Stimulated activated CD8-positive, alpha-beta memory T cell treated with anti-CD3 and anti-CD28 coated beads, Interleukin-7, amount 100 ng/mL, for 24 hours (primary cell): Measurements from ENCODE around the gene PKD1.

Experiments
- DNase-seq: peaks from one replicate; pipeline ENCODE4 v3.0.0-alpha.2; 2020; ENCODE audit warnings: low read depth

The PKD1 gene

DNA sequence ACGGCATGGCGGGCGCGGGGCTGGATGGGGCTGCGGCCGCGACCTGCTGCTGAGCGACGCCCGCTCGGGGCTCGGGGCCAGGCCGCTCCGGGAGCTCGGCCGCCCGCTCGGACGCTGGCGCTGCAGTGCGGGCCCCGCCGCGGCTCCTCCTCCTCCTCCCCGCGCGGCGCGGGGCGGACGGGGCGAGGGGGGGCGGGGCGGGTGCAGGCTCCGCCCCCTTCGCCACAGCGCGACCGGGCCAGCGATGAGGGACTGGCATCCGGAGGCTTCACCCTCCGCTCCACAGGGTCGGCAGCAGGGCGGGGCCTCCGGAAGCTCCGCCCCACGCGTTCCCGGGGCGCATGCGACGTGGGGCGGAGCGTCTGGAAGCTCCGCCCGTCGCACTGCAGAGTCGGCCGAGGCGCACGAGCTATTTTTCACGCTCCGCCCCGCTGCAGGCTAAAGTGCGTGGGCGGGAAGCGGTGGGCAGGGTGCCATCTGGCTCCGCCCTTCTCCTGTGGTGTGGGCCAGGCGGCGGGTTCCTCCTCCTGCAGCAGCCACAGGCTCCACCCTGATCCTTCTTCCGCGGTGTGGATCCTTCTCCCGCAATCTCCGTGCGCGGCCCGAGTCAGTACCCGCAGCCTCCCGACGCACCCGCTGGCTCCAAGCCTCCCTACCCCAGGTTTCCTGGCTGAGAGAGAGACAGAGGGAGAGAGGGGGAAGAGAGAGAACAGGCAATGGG lies at the start of gene PKD1:
Gene PKD1, minus strand, starts transcription at position 129 of the 721 bp plus-strand sequence. CDS start 209 bp downstream, outside the sequence.
- DNase-seq = peak; percentile 95

DNA sequence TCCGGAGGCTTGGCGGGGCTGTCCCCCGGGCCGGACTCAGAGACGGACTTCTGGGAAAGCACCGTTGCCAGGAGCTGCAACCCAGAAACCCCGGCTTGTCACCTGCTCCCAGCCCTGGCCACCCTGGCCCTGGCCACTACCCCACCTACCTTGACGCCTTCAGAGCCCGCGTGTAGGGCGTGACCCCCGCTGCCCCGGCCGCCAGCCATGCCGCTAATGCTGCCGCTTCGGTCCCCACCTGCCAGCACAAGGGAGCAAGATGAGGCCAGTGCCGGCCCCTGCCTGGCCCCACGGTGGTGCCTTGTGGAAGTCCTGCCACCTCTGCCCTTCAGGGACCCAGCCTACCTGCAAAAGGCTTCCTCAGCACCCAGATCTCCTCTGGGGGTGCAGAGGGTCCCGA lies 49.3 kb upstream of the PKD1 start:
- DNase-seq = no peak

DNA sequence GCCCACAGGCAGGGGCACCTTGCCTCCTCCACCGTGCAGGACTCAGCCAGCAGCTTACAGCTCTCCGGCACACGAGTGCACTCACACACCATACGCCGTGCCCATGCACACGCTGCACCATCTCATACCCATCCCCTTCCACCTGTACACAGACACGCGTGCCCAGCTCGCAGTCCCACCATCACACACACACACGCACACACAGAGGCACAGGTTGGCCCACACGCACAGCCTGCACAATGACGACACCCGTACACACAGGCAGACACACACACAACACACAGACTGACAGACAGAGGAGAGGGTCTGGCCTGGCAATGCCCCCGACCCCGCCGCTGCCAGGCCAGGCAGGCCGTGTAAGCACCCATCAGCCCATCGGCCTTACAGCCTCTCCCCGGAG lies 48.6 kb upstream of the PKD1 start:
- no peak for DNase-seq

DNA sequence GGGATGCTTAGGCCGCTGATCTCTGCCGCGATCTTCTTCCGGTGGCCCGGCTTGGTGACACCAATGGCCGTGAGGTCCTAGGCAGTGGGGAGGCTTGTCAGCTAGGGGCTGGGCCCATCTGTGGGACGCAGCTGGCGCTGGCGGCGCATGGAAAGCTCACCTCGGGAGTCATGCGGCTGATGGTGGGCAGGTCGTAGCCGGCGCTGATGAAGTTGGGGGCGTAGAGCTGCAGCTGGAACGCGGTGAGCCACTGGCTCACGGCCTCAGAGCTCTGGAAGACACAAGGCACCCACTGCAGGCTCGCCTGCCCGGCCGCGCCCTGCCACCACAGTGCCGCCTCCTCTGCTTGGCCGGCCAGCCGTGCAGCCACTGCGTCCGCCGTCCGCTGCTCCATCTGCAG lies 48.0 kb upstream of the PKD1 start:
- DNase-seq = no peak

DNA sequence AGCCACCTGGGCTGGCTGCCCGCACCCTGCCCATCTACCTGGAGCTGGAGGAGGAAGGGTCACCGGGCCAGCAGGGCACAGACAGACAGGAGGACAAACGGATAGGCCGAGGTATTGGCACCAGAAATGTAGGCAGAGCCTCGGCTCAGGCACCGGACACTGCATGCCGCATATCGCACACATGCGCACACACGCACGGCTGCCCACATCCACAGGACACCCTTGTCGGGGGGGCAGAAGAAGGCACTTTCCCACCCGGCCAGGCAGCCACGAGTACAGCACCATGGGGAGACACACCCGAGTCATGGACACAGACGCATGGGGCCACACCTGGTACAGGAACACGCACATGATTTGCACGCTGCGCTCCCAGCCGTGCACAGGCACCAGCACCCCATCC lies 46.3 kb upstream of the PKD1 start:
- no peak for DNase-seq

DNA sequence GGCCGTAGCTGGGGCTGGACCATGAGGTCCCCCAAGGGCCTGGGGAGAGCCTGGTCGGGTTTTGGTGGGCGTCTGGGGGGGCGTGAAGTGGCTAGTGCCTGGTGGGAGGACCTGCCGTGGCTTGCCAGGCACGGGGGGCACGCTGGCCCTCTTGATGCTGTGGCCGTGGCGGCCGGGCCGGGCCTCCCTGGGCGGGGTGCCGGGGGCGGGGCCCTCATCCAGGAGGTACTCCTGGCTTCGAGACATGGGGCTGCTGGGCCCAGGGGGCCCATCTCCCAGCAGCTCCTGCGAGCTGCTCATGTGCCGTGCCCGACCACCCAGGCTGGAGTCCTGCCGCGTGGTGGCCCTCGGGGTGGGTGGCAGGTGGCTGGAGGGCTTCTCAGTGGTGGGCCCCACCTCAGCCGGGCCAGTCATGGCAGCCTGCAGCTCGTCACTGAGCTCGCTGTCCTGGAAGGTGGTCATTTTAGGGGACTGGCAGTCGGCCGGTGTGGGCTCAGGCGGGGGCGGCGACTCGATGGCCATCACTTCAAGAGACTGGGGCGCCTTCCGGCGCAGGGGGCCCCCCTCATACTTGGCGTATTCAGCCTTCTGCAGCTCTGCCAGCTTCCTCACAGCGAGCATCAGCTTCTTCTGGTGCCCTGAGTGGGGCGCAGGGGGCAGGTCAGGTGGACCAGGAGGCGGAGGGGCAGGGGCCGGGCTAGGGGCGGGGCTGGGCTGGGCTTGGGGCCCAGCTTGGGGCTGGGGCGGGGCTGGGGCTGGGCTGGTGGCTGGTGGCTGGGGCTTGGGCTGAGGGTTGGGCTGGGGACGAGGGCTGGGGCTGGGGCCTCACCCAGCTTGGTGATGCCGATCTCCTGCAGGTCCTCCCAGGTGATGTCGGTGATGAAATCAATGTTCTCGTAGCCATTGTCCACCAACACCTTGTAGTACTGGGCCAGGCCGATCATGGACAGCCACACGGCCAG lies 45.5 kb upstream of the PKD1 start:
- DNase-seq = no peak

DNA sequence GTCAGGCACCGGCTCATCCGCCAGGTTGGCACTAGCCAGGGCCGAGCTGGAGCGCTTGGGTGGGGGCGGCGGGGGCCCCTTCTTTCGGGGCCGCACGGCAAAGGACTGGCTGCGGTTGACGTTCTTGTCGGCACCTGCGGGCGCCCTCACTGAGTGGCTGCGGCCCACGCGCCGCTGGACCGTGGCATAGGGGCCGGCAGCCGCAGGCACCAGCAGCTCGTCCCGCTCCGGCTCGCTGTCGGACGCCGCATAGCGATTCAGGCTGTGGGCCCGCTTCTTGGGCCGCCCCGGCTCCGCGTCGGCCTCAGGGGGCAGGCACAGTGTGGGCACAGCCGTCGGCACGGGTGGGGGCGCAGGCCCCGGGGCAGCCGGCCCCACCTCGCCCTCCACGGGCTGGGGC lies 44.8 kb upstream of the PKD1 start:
- DNase-seq = no peak

DNA sequence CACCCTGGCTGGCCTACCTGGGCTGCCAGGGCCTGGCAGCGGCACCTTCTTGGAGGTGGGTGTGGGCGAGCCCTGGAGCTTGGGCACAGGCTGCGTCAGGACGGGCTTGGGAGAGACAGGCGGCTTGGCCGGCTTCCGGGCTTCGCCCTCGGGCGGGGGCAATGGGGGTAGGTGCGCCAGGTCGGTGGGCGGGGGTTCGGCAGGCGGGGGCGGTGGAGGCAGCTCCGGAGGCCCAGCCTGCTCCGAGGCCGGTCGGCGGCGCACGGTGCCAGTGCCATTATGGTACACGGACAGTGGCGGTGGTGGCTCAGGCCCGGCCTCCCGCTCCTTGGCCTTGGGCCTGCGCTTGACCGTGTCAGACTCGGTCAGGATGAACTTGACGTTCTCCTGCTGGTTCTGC lies 43.9 kb upstream of the PKD1 start:
- DNase-seq = no peak

DNA sequence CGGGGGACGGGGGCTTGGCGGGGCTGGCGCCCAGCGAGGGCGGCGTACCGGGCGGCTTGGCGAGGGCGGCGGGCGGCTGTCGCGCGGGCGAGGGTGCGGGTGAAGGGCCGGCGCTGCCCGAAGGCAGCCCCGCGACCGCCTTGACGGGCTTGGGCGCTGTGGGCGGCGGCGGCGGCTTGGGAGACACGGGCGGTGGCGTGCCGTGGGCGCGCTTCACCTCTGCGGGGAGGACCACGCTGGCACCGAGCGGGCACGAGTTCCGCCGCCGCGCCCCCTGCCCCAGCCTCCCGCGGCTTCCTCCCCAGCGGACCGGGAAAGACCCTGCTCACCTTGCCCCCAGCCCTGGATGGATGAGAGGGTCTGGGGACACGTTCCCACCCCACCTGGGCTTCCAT lies 43.4 kb upstream of the PKD1 start:
- DNase-seq = no peak

DNA sequence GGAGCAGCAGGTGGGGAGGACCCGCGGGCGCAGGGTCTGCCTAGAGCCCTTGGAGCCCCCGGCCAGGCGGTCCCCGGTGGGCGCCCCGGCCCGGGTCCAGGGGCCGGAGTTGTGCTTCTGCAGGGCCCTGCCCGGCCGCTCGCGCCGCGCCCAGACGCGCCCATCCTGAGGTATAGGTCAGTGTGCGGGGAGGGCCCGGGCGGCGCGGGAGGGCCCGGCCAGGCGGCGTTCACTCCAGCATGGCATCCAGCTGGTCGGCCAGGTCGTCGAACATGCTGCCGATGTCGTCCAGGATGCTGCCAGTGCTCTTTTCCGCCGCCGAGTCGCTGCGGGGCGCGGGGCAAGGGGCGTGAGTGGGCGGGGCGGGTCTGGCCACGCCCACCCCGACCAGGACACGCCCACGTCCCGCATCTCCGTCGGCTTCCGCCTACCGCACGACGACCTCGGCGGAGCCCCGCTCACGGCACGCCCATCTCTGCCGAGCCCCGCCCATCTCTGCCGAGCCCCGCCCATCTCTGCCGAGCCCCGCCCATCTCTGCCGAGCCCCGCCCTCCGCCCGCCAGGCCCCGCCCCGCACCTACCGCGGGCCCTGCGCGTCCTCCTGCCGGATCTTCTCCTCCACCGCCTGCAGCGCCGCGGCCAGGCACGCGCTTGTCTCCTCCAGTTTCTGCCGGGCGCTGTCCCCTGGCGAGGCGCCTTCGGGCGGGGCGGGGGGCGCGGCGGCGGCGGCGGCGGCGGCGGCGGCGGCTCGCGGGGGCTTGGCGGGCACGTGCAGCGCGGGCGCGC lies 42.8 kb upstream of the PKD1 start:
- no peak for DNase-seq

DNA sequence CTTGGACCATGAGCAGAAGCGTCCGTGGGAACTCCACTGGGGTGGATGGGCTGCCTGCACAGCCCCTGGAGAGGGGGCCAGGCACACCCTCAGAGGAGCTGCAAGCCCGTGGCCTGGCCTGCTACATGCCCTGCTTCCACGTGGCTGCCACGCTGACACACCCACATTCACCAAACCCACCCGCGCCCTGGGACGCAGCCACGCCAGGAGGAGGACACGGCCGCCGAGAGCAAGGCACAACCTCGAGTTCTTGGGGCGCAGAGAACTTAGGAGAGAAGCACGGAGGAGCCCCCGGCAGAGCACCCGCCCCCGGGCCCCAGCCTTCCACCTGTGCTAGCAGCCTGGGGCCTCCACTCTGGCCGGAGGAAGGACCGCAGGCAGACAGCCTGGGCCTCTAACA lies 41.9 kb upstream of the PKD1 start:
- DNase-seq = no peak

DNA sequence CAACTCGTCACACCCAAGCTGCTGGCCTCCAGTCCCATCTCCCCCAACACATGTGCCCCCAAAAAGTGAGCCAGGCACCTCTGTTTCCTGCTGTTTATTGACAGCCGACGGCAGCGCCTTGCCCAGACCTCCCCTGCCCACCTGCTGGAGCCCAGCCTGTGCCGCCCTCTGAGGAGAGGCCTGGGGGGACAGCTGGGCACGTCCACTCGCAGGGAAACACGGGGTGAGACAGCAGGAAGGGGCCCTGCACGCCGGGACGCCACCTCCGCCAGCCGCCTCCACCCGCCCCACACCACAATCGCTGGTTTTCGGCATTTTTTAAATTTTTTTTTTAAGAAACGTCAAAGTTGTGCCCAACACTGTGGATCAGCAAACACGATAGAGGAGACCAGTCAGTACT lies 41.4 kb upstream of the PKD1 start:
- no peak for DNase-seq

DNA sequence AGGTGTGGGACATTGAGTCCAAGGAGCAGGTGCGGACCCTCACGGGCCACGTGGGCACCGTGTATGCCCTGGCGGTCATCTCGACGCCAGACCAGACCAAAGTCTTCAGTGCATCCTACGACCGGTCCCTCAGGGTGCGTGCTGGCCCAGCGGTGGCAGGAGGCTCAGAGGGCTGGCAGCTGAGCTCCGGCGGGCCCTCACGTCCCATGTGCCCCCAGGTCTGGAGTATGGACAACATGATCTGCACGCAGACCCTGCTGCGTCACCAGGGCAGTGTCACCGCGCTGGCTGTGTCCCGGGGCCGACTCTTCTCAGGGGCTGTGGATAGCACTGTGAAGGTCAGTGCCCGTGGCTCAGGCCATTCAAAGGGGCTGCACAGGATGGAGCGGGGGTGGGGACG lies 40.3 kb upstream of the PKD1 start:
- no peak for DNase-seq

DNA sequence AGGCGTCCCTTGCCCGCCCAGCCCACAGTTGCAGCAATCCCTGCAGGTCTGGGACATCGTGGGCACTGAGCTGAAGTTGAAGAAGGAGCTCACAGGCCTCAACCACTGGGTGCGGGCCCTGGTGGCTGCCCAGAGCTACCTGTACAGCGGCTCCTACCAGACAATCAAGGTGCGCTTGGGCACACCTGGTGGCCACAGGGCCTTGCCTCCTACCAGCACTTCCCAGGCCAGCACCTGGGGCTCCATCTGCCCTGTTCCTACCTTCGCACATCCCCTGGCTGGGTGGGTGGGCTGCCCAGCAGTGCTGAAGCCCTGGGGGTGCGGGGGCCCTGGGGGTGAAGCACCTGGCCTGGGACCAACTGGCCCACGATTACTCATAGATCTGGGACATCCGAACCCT lies 39.8 kb upstream of the PKD1 start:
- no peak for DNase-seq

DNA sequence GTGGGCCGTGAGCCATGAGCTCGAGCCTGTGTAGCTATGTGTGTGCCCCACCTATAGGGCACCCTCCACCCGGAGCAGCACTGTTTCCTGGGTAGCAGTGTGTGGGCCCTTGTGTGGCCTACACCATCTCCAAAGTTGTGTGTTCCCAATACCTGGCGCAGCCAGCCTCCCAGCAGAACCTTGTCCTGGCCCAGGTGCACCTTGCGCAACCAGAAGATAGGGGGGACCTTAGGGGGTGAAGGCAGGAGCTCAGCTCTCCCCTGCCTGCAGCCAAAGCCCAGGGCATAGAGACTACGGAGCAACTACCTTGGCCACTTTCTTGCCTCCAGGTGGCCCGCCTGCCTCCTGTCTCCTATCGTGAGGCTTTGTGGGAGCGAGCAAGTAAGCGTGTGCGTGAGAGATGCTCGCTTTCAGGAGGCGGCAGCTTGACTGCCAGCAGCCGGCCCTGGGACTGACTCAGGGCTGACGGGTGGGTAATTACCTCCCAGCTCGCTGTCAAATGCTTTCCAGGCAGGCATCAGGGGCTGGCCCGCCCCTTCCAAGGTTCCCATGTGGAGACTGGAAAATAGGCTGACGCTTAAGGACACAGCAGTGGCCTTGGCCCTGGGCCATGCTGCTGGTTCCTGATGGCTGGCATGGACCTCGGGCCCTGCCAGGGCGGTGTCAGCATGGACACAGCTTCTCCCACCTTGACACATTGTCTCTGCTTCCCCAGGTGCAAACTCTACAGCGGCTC lies 38.9 kb upstream of the PKD1 start:
- no peak for DNase-seq

DNA sequence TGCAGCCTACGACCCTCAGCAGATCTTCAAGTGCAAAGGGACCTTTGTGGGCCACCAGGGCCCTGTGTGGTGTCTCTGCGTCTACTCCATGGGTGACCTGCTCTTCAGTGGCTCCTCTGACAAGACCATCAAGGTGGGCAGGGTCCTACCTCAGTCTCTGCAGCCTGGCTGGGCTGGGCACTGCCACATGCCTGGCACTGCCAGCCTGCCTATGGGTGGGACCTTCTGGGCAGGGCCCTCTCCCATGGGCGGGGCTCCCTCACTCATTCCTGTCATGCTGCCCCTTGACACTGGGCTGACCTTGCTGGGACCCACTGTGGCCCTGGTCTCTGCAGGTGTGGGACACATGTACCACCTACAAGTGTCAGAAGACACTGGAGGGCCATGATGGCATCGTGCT lies 38.2 kb upstream of the PKD1 start:
- DNase-seq = no peak

DNA sequence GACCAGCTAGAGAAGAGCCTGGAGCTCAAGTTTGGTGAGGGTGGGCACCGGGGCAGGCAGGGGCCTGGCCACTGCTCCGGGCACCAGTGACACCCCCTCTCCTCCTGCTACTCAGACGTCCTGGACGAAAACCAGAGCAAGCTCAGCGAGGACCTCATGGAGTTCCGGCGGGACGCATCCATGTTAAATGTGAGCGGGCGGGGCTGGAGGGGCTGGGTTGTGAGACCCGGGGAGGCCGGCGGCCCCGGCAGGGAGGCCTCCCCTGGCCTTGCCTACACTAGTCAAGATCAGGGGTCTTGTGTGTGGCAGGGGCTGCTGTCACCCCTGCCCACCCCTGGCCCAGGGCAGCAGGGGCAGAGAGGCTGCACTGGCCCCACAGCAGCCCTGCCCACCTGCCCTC lies 37.7 kb upstream of the PKD1 start:
- DNase-seq = no peak

DNA sequence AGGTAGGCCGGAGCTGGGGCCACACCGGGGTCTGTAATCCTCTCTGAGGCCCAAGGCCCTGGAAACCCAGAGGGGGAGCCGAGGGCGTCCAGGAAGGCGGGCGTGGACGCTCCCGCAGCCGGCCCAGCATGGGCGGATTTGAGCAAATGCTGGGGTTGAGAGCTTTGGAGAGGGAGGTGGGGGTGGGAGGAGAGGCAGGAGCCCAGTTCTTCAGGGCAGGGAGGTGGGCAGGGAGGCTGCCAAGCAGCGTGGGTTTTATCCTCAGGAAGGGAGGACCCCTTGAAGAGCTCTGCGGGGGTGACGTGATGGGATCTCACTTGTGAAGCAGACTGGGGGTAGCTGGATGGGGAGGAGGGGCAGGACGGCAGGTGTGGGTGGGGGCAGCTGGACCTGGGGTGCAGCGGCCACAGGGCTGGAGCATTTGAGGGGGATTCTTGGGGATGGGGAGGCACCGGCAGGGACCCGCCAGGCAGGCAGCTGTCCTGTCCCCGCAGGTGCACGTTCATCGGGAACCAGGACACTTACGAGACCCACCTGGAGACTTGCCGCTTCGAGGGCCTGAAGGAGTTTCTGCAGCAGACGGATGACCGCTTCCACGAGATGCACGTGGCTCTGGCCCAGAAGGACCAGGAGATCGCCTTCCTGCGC lies 37.1 kb upstream of the PKD1 start:
- DNase-seq = no peak

DNA sequence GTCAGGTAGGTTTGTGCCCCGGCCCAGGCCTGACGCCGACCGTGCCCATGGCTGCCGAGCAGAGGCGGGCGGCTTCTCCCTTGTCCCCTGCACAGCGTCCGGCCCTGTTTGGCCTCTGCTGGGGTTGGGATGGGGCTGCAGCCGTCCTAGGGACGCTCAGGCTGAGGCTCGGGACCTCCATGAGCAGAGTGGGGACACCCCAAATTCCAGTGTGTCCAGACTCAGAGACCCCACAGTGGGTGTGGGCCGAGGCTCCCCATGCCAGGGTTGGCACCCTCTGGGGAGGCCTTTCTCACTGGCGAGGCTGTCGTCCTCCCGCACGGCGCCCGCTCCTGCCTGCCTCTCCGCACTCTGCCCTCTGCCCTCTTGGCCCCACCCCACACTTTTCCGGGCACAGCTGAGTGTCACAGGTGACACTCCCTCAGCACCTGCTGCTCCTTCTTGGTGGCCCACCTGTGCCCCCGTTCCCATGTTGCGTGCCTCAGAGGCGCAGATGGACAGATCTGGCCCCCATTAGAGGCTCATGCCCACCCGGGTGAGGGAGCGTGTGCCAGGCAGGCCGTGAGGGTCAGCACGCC lies 36.0 kb upstream of the PKD1 start:
- DNase-seq = no peak

DNA sequence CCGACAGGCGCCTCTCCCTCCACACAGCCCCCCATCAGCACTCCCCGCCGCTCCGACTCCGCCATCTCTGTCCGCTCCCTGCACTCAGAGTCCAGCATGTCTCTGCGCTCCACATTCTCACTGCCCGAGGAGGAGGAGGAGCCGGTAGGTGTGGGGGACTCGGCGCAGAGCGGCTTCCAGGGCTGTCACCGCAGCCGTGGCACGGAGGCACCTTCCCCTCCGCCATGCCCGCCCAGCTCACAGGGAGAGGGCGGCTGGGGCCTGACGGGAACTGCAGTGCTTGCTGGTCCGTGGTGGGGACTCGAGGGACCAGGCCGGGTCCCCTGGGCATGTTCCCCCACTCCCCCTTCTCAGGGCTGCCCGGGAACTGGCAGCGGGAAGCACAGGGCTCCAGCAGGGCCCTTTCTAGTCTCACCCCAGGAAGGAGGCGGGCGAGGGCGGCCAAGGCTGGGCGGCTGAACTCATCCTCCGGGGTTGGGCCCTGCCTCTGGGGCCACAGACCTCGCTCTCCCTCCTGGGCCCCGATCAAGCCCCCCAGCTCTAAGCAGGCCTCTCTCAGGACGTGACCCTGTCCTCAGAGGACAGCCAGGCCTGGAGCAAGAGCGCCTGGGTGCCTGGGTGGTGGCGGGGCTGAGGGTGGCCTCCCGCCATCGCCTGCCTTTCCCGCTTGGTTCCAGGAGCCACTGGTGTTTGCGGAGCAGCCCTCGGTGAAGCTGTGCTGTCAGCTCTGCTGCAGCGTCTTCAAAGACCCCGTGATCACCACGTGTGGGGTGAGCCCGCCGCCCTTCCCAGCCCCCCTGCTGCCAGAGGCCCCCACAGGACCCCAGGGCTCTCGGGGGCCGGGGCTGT lies 35.1 kb upstream of the PKD1 start:
- DNase-seq = no peak
